ENCODE data around the gene B4GAT1. TPM values are rescaled to one million over a fixed set of nuclear protein-coding genes. Genes with fewer than 3 reads are reported as not detected.

Gene B4GAT1
- total and polyA plus RNA-seq, 2 of the 13 experiments (the other 11 are each of a cell fraction or from before 2014, with no cell fraction given), result 40.4 to 109 TPM

- TF ChIP-seq, protein P1, sequence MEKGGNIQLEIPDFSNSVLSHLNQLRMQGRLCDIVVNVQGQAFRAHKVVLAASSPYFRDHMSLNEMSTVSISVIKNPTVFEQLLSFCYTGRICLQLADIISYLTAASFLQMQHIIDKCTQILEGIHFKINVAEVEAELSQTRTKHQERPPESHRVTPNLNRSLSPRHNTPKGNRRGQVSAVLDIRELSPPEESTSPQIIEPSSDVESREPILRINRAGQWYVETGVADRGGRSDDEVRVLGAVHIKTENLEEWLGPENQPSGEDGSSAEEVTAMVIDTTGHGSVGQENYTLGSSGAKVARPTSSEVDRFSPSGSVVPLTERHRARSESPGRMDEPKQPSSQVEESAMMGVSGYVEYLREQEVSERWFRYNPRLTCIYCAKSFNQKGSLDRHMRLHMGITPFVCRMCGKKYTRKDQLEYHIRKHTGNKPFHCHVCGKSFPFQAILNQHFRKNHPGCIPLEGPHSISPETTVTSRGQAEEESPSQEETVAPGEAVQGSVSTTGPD (CRISPR knock-in tag; IDR thresholded peaks at IDR 0.05), result no peak
- TF ChIP-seq TFDP2 (CRISPR knock-in tag; IDR thresholded peaks at IDR 0.05), result peak; percentile 85
- no peak for TF ChIP-seq HNRNPH1 (optimal IDR thresholded peaks at IDR 0.05; ENCODE audit: low read depth, low read length)
- 0 out of 2 replicates have a peak, but pooled peaks have one; percentile 72 for TF ChIP-seq ZNF552 (CRISPR knock-in tag; IDR thresholded peaks at IDR 0.05; ENCODE audit: borderline replicate concordance)
- TF ChIP-seq SP4 (CRISPR knock-in tag; IDR thresholded peaks at IDR 0.05), result no peak
- peak; percentile 56 for TF ChIP-seq FOSL2 (CRISPR knock-in tag; IDR thresholded peaks at IDR 0.05)
- TF ChIP-seq ZNF782 (CRISPR knock-in tag; IDR thresholded peaks at IDR 0.05; ENCODE audit: borderline replicate concordance), result no peak
- TF ChIP-seq, protein P2, sequence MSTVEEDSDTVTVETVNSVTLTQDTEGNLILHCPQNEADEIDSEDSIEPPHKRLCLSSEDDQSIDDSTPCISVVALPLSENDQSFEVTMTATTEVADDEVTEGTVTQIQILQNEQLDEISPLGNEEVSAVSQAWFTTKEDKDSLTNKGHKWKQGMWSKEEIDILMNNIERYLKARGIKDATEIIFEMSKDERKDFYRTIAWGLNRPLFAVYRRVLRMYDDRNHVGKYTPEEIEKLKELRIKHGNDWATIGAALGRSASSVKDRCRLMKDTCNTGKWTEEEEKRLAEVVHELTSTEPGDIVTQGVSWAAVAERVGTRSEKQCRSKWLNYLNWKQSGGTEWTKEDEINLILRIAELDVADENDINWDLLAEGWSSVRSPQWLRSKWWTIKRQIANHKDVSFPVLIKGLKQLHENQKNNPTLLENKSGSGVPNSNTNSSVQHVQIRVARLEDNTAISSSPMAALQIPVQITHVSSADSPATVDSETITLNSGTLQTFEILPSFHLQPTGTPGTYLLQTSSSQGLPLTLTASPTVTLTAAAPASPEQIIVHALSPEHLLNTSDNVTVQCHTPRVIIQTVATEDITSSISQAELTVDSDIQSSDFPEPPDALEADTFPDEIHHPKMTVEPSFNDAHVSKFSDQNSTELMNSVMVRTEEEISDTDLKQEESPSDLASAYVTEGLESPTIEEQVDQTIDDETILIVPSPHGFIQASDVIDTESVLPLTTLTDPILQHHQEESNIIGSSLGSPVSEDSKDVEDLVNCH (CRISPR knock-in tag; IDR thresholded peaks at IDR 0.05), result no peak
- TF ChIP-seq KLF13 (CRISPR knock-in tag; IDR thresholded peaks at IDR 0.05), result no peak
- no peak for TF ChIP-seq PHF5A (CRISPR knock-in tag; IDR thresholded peaks at IDR 0.05; ENCODE audit: low read depth, unreplicated experiment)
- no peak for TF ChIP-seq STAT5B (CRISPR knock-in tag; IDR thresholded peaks at IDR 0.05)
- peak; percentile 74; the same call in 1 of the 2 replicates for TF ChIP-seq ZNF691 (CRISPR knock-in tag; IDR thresholded peaks at IDR 0.05; ENCODE audit: borderline replicate concordance, low read depth)
- 0 out of 2 replicates have a peak, but pooled peaks have one; percentile 85 for TF ChIP-seq DNMT1 (CRISPR knock-in tag; IDR thresholded peaks at IDR 0.05)
- TF ChIP-seq ZBTB7A (CRISPR knock-in tag; IDR thresholded peaks at IDR 0.05), result peak; percentile 69; the same call in 1 of the 2 replicates
Observed at GRCh38 chr11:66328302-66329144, 18.9 kb downstream of the B4GAT1 start (continued).
